Endothelial cell (in vitro differentiated cells): ENCODE data around the gene CREB3L1. TPM values are rescaled to one million over a fixed set of nuclear protein-coding genes. Genes with fewer than 3 reads are reported as not detected.

Experiments
- DNase-seq: peaks from one replicate; pipeline ENCODE4 v3.0.0; 2021; ENCODE audit warnings: low spot score
- H3K27ac Mint-ChIP-seq: one replicate; pipeline ENCODE4 v1.8.0; 2021; ENCODE audit warnings: mixed read lengths, inconsistent platforms; ENCODE audit not compliant: unreplicated experiment
- H3K27me3 Mint-ChIP-seq: one replicate; pipeline ENCODE4 v1.8.0; 2021; ENCODE audit warnings: mild to moderate bottlenecking, moderate library complexity, mixed read lengths, inconsistent platforms; ENCODE audit not compliant: unreplicated experiment
- H3K36me3 Mint-ChIP-seq: one replicate; pipeline ENCODE4 v1.8.0; 2021; ENCODE audit warnings: mild to moderate bottlenecking, low read depth, mixed read lengths, inconsistent platforms; ENCODE audit not compliant: unreplicated experiment
- H3K4me1 Mint-ChIP-seq: one replicate; pipeline ENCODE4 v1.8.0; 2021; ENCODE audit warnings: mild to moderate bottlenecking, mixed read lengths, inconsistent platforms; ENCODE audit not compliant: unreplicated experiment
- H3K4me3 Mint-ChIP-seq: one replicate; pipeline ENCODE4 v1.8.0; 2021; ENCODE audit warnings: mild to moderate bottlenecking, mixed read lengths, inconsistent platforms; ENCODE audit not compliant: unreplicated experiment
- H3K9me3 Mint-ChIP-seq: one replicate; pipeline ENCODE4 v1.8.0; 2021; ENCODE audit warnings: mixed read lengths, inconsistent platforms; ENCODE audit not compliant: unreplicated experiment
- CTCF ChIP-seq: fragments of 200-600 bp; sonication (generic); IDR thresholded peaks from one replicate; pipeline ENCODE4 v1.5.0; 2021; ENCODE audit warnings: antibody characterized with exemption; ENCODE audit not compliant: unreplicated experiment
- total RNA-seq: library from RNA; stranded (reverse); fragmentation: NEBNext Ultra II Directional; extraction: Animal tissue kit (Norgen Biotek cat#: 25700); gene quantifications from one replicate; pipeline ENCODE4 v1.2.1, GENCODE V29; 2021; ENCODE audit not compliant: unreplicated experiment

CREB3L1 gene
- total RNA-seq, 1 donor from 2014 or later = 21.6 TPM

GRCh38 chr11:46364056-46364455 lies 86.6 kb downstream of the CREB3L1 start:
- Mint-ChIP-seq H3K27ac (peak overlapping the region; percentile 93), H3K27me3 (peaks cover 13% of the 10 kb centered on the region), H3K4me1 (peaks cover 19% of the 10 kb centered on the region), H3K9me3 (no peaks in the 10 kb centered on the region), H3K36me3 (peaks cover 11% of the 10 kb centered on the region), H3K4me3 (no peak overlapping the region)
- TF ChIP-seq CTCF = no peak
- no peak for DNase-seq

GRCh38 chr11:46364791-46365190 lies 87.3 kb downstream of the CREB3L1 start:
- no peaks in the 10 kb centered on the region for H3K9me3 Mint-ChIP-seq
- H3K36me3 Mint-ChIP-seq = peaks cover 11% of the 10 kb centered on the region
- peak overlapping the region; percentile 21 for H3K4me3 Mint-ChIP-seq
- no peak for DNase-seq
- peaks cover 13% of the 10 kb centered on the region for H3K27me3 Mint-ChIP-seq
- peak overlapping the region; percentile 36 for H3K27ac Mint-ChIP-seq
- no peak for TF ChIP-seq CTCF
- peaks cover 19% of the 10 kb centered on the region for H3K4me1 Mint-ChIP-seq

DNA sequence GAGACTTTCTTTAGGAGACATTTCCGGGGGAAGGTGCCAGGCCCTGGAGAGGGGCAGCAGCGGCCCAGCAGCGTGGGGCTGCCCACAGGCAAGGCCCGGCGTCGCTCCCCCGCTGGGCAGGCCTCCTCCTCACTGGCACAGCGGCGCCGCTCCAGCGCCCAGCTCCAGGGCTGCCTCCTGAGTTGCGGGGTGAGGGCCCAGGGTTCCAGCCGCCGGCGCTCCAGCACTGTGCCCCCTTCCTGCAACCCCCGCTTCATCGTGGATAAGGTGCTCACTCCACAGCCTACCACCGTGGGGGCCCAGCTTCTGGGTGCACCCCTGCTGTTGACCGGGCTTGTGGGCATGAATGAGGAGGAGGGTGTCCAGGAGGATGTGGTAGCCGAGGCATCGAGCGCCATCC lies 88.8 kb downstream of the CREB3L1 start:
- TF ChIP-seq CTCF = no peak
- DNase-seq = no peak
- Mint-ChIP-seq H3K4me3 (no peak overlapping the region), H3K36me3 (peaks cover 12% of the 10 kb centered on the region), H3K27ac (no peak overlapping the region), H3K27me3 (peaks cover 15% of the 10 kb centered on the region), H3K4me1 (peaks cover 12% of the 10 kb centered on the region), H3K9me3 (no peaks in the 10 kb centered on the region)

GRCh38 chr11:46366661-46367161 lies 89.2 kb downstream of the CREB3L1 start:
- Mint-ChIP-seq H3K36me3 (peaks cover 12% of the 10 kb centered on the region), H3K4me1 (peaks cover 11% of the 10 kb centered on the region), H3K9me3 (no peaks in the 10 kb centered on the region), H3K27ac (no peak overlapping the region), H3K27me3 (peaks cover 14% of the 10 kb centered on the region), H3K4me3 (no peak overlapping the region)
- no peak for TF ChIP-seq CTCF
- DNase-seq = no peak

DNA sequence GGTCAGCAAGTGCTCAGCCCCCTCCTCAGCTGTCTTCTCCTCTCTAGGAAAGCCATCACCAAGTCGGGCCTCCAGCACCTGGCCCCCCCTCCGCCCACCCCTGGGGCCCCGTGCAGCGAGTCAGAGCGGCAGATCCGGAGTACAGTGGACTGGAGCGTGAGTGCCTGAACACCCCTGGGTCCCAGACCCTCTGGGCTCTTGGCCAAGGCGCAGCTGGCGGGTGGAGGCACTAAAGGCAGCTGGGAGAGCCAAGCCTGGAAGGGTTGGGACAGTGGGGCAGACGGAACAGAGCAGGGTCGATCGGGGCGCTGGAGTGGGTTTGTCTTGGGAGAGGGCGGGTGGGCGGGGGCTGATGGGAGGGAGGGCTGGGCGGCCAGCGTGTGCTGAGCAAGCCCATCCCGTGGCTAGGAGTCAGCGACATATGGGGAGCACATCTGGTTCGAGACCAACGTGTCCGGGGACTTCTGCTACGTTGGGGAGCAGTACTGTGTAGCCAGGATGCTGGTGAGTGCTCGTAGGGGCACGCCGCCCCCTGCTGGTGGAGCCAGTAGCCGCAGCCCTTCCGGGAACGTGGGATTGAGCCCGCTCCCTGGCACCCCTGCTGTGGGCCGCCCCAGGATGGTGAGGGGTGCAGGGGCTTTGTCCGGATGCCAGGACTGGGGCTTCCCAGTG lies 89.9 kb downstream of the CREB3L1 start:
- H3K36me3 Mint-ChIP-seq = peaks cover 12% of the 10 kb centered on the region
- peak; percentile 87 for TF ChIP-seq CTCF
- peak; percentile 80 for DNase-seq
- no peaks in the 10 kb centered on the region for H3K9me3 Mint-ChIP-seq
- peaks cover 15% of the 10 kb centered on the region for H3K27me3 Mint-ChIP-seq
- H3K4me1 Mint-ChIP-seq = peaks cover 10% of the 10 kb centered on the region
- H3K27ac Mint-ChIP-seq = no peak overlapping the region
- no peak overlapping the region for H3K4me3 Mint-ChIP-seq
